ENCODE results near the gene BEST1.

The BEST1 gene

GRCh38 chr11:61911701-61912529 is 38.2 kb upstream of the BEST1 start:
- Histone ChIP-seq H3K4me1 (ENCODE audit: low read length) (peaks cover 7% of the 10 kb centered on the region), H3K4me2 (ENCODE audit: low read depth, low read length) (no peak overlapping the region), H3K36me3 (replicated peaks; ENCODE audit: insufficient read depth, low read length) (no peaks in the 10 kb centered on the region), H3K27me3 (replicated peaks; ENCODE audit: insufficient read depth, low read length) (peaks cover 25% of the 10 kb centered on the region), H3K79me2 (ENCODE audit: low read length) (no peaks in the 10 kb centered on the region), H3K27ac (ENCODE audit: low read length) (no peak overlapping the region), H3F3A (ENCODE audit: insufficient read depth, low read length) (no peaks in the 10 kb centered on the region), H3K9me3 (replicated peaks; ENCODE audit: insufficient read depth, low read length) (no peaks in the 10 kb centered on the region), H3K9ac (ENCODE audit: low read length) (no peak overlapping the region), H3K9me2 (replicated peaks; ENCODE audit: insufficient read depth, low read length) (no peaks in the 10 kb centered on the region), H4K20me1 (ENCODE audit: insufficient read depth, low read length) (no peaks in the 10 kb centered on the region), H2AFZ (ENCODE audit: low read length) (no peak overlapping the region), H3K4me3 (ENCODE audit: low read length) (no peak overlapping the region)
- no peak for DNase-seq
- TF ChIP-seq EZH2phosphoT487 (IDR thresholded peaks at IDR 0.05; ENCODE audit: low read length) = no peak
- TF ChIP-seq CTCF (IDR thresholded peaks at IDR 0.05; ENCODE audit: low read length) = no peak
- TF ChIP-seq EZH2 (optimal IDR thresholded peaks at IDR 0.05; ENCODE audit: low read depth, low read length) = no peak

GRCh38 chr11:61912530-61912898 is 37.6 kb upstream of the BEST1 start:
- Histone ChIP-seq H2AFZ (ENCODE audit: low read length) (no peak overlapping the region), H3K36me3 (replicated peaks; ENCODE audit: insufficient read depth, low read length) (no peaks in the 10 kb centered on the region), H3K9me3 (replicated peaks; ENCODE audit: insufficient read depth, low read length) (no peaks in the 10 kb centered on the region), H3K4me3 (ENCODE audit: low read length) (no peak overlapping the region), H3K4me2 (ENCODE audit: low read depth, low read length) (no peak overlapping the region), H3K4me1 (ENCODE audit: low read length) (peaks cover 7% of the 10 kb centered on the region), H3F3A (ENCODE audit: insufficient read depth, low read length) (no peaks in the 10 kb centered on the region), H4K20me1 (ENCODE audit: insufficient read depth, low read length) (no peaks in the 10 kb centered on the region), H3K27me3 (replicated peaks; ENCODE audit: insufficient read depth, low read length) (peaks cover 25% of the 10 kb centered on the region), H3K27ac (ENCODE audit: low read length) (no peak overlapping the region), H3K9me2 (replicated peaks; ENCODE audit: insufficient read depth, low read length) (no peaks in the 10 kb centered on the region), H3K9ac (ENCODE audit: low read length) (no peak overlapping the region), H3K79me2 (ENCODE audit: low read length) (no peaks in the 10 kb centered on the region)
- DNase-seq = no peak
- TF ChIP-seq EZH2 (optimal IDR thresholded peaks at IDR 0.05; ENCODE audit: low read depth, low read length) (no peak), CTCF (IDR thresholded peaks at IDR 0.05; ENCODE audit: low read length) (no peak), EZH2phosphoT487 (IDR thresholded peaks at IDR 0.05; ENCODE audit: low read length) (no peak)

GRCh38 chr11:61912991-61913698 is 37.0 kb upstream of the BEST1 start:
- no peak overlapping the region for H3K4me2 ChIP-seq (ENCODE audit: low read depth, low read length)
- H3F3A ChIP-seq (ENCODE audit: insufficient read depth, low read length) = no peaks in the 10 kb centered on the region
- no peaks in the 10 kb centered on the region for H3K9me3 ChIP-seq (replicated peaks; ENCODE audit: insufficient read depth, low read length)
- H2AFZ ChIP-seq (ENCODE audit: low read length) = no peak overlapping the region
- H3K27ac ChIP-seq (ENCODE audit: low read length) = no peak overlapping the region
- TF ChIP-seq EZH2phosphoT487 (IDR thresholded peaks at IDR 0.05; ENCODE audit: low read length) (no peak), EZH2 (optimal IDR thresholded peaks at IDR 0.05; ENCODE audit: low read depth, low read length) (no peak), CTCF (IDR thresholded peaks at IDR 0.05; ENCODE audit: low read length) (no peak)
- DNase-seq = no peak
- no peaks in the 10 kb centered on the region for H3K79me2 ChIP-seq (ENCODE audit: low read length)
- peaks cover 31% of the 10 kb centered on the region for H3K27me3 ChIP-seq (replicated peaks; ENCODE audit: insufficient read depth, low read length)
- peaks cover 7% of the 10 kb centered on the region for H3K4me1 ChIP-seq (ENCODE audit: low read length)
- H3K9me2 ChIP-seq (replicated peaks; ENCODE audit: insufficient read depth, low read length) = no peaks in the 10 kb centered on the region
- no peak overlapping the region for H3K9ac ChIP-seq (ENCODE audit: low read length)
- no peak overlapping the region for H3K4me3 ChIP-seq (ENCODE audit: low read length)
- H4K20me1 ChIP-seq (ENCODE audit: insufficient read depth, low read length) = no peaks in the 10 kb centered on the region
- no peaks in the 10 kb centered on the region for H3K36me3 ChIP-seq (replicated peaks; ENCODE audit: insufficient read depth, low read length)
